Mesodermal cell (in vitro differentiated cells): ENCODE results near the gene DRAP1.
"Not testable (repeated sequence)": the region's sequence is repeated elsewhere in the genome, so short reads cannot be mapped to it uniquely, and the experiment has no call there.

Source experiments
- H3K27ac ChIP-seq: 2 replicates; pipeline ENCODE4 v1.7.0; 2013; ENCODE audit warnings: mild to moderate bottlenecking, low read depth, low read length, moderate library complexity; ENCODE audit not compliant: severe bottlenecking
- H3K36me3 ChIP-seq: 2 replicates; pipeline ENCODE4 v1.7.1; 2013; ENCODE audit warnings: mild to moderate bottlenecking, low read length, moderate library complexity; ENCODE audit not compliant: control insufficient read depth, insufficient read depth
- H3K4me1 ChIP-seq: one replicate; pipeline ENCODE4 v1.7.1; 2013; ENCODE audit warnings: mild to moderate bottlenecking, low read length; ENCODE audit not compliant: insufficient read depth, control insufficient read depth, poor library complexity, severe bottlenecking
- H3K4me3 ChIP-seq: 2 replicates; pipeline ENCODE4 v1.7.0; 2013; ENCODE audit warnings: low read length, control low read depth, mild to moderate bottlenecking; ENCODE audit not compliant: insufficient read depth, poor library complexity, severe bottlenecking; ENCODE audit errors: extremely low read depth
- H3K9me3 ChIP-seq: 2 replicates; pipeline ENCODE4 v1.7.1; 2013; ENCODE audit warnings: mild to moderate bottlenecking, low read length, moderate library complexity; ENCODE audit not compliant: control insufficient read depth
- WGBS, 2 experiments: methylation state at CpG; one replicate each; pipeline ENCODE4 v1.1.5; 2013; ENCODE audit warnings: missing lambda C conversion rate in 2 of 2; ENCODE audit not compliant: insufficient coverage in 2 of 2; 5-methylcytosine and 5-hydroxymethylcytosine counted together

The DRAP1 gene

GRCh38 chr11:65944191-65944590, 25.0 kb downstream of the DRAP1 start:
- Histone ChIP-seq H3K27ac (no peak overlapping the region), H3K36me3 (no peaks in the 10 kb centered on the region), H3K4me1 (peaks cover 11% of the 10 kb centered on the region), H3K9me3 (no peaks in the 10 kb centered on the region), H3K4me3 (no peak overlapping the region)
- 94 to 96% methylated on average over 5 to 7 of the region's 8 CpGs for WGBS, 2 experiments

GRCh38 chr11:65944767-65945166, 25.5 kb downstream of the DRAP1 start:
- H3K4me3 ChIP-seq, result no peak overlapping the region
- H3K9me3 ChIP-seq, result no peaks in the 10 kb centered on the region
- no peaks in the 10 kb centered on the region for H3K36me3 ChIP-seq
- 82 to 87% methylated on average over 5 to 7 of the region's 8 CpGs for WGBS, 2 experiments
- H3K27ac ChIP-seq, result no peak overlapping the region
- H3K4me1 ChIP-seq, result peaks cover 11% of the 10 kb centered on the region

- H3K36me3 ChIP-seq, result no peaks in the 10 kb centered on the region
- no peak within 1 kb of the TSS for H3K4me3 ChIP-seq
- H3K27ac ChIP-seq, result no peak within 1 kb of the TSS
- no peaks in the 10 kb centered on the region for H3K9me3 ChIP-seq
- H3K4me1 ChIP-seq, result peaks cover 11% of the 10 kb centered on the region
- 25 to 38% methylated on average over 12 to 13 of the region's 13 CpGs for WGBS, 2 experiments
Measured at GRCh38 chr11:65945430-65945911, 26.2 kb downstream of the DRAP1 start, which contains the start of gene TSGA10IP. TSS of gene TSGA10IP (plus strand) at chr11:65945480. CDS start at chr11:65945676, 196 bp downstream.

GRCh38 chr11:65945941-65946558, 26.8 kb downstream of the DRAP1 start:
- 72 to 80% methylated on average over 7 to 9 of the region's 11 CpGs for WGBS, 2 experiments
- H3K9me3 ChIP-seq, result no peaks in the 10 kb centered on the region
- H3K4me1 ChIP-seq, result peaks cover 11% of the 10 kb centered on the region
- H3K4me3 ChIP-seq, result no peak overlapping the region
- H3K36me3 ChIP-seq, result no peaks in the 10 kb centered on the region
- no peak overlapping the region for H3K27ac ChIP-seq

- no peaks in the 10 kb centered on the region for H3K36me3 ChIP-seq
Measured at GRCh38 chr11:65946655-65947054, 27.4 kb downstream of the DRAP1 start.

GRCh38 chr11:65947133-65947532, 27.9 kb downstream of the DRAP1 start:
- H3K9me3 ChIP-seq, result no peaks in the 10 kb centered on the region
- 87 to 93% methylated on average over 9 to 10 of the region's 13 CpGs for WGBS, 2 experiments
- H3K27ac ChIP-seq, result no peak overlapping the region
- H3K36me3 ChIP-seq, result no peaks in the 10 kb centered on the region
- H3K4me1 ChIP-seq, result peaks cover 7% of the 10 kb centered on the region
- no peak overlapping the region for H3K4me3 ChIP-seq

More at GRCh38 chr11:65946655-65947054, 27.4 kb downstream of the DRAP1 start:
- H3K9me3 ChIP-seq, result no peaks in the 10 kb centered on the region
- no peak overlapping the region for H3K27ac ChIP-seq
- no peak overlapping the region for H3K4me3 ChIP-seq
- WGBS, 2 experiments, result 82 to 100% methylated on average over 3 to 4 of the region's 4 CpGs
- H3K4me1 ChIP-seq, result peaks cover 9% of the 10 kb centered on the region

GRCh38 chr11:65947603-65948125, 28.4 kb downstream of the DRAP1 start:
- 91 to 92% methylated on average over 6 to 7 of the region's 12 CpGs for WGBS, 2 experiments
- no peaks in the 10 kb centered on the region for H3K36me3 ChIP-seq

GRCh38 chr11:65950711-65951110, 31.5 kb downstream of the DRAP1 start:
- not testable (repeated sequence) for H3K4me3 ChIP-seq, H3K4me1 ChIP-seq, H3K27ac ChIP-seq, H3K36me3 ChIP-seq, H3K9me3 ChIP-seq
- WGBS, 2 experiments, result 100% methylated on average over 2 to 4 of the region's 5 CpGs

More at GRCh38 chr11:65947603-65948125, 28.4 kb downstream of the DRAP1 start:
- Histone ChIP-seq H3K27ac (no peak overlapping the region), H3K4me3 (no peak overlapping the region), H3K4me1 (peaks cover 7% of the 10 kb centered on the region), H3K9me3 (no peaks in the 10 kb centered on the region)

- H3K9me3 ChIP-seq, H3K27ac ChIP-seq, H3K36me3 ChIP-seq, H3K4me1 ChIP-seq, H3K4me3 ChIP-seq: not testable (repeated sequence)
- WGBS, 2 experiments, result 73% methylated on average over 2 of the region's 3 CpGs; no CpG with 5 or more reads in 1 of the 2 experiments
Measured at GRCh38 chr11:65951641-65952040, 32.4 kb downstream of the DRAP1 start.

GRCh38 chr11:65952052-65952521, 32.9 kb downstream of the DRAP1 start:
- Histone ChIP-seq H3K36me3 (no peaks in the 10 kb centered on the region), H3K27ac (no peak overlapping the region), H3K4me3 (no peak overlapping the region), H3K9me3 (no peaks in the 10 kb centered on the region), H3K4me1 (no peaks in the 10 kb centered on the region)
- WGBS, 2 experiments, result 90 to 93% methylated on average over 3 to 6 of the region's 6 CpGs

GRCh38 chr11:65953471-65953870, 34.2 kb downstream of the DRAP1 start:
- Histone ChIP-seq H3K27ac (no peak overlapping the region), H3K9me3 (no peaks in the 10 kb centered on the region), H3K36me3 (no peaks in the 10 kb centered on the region), H3K4me1 (no peaks in the 10 kb centered on the region), H3K4me3 (no peak overlapping the region)
- 88 to 95% methylated on average over 8 to 14 of the region's 20 CpGs for WGBS, 2 experiments
